ENCODE measurements around the gene TADA2A. TPM values are rescaled to one million over a fixed set of nuclear protein-coding genes. Genes with fewer than 3 reads are reported as not detected.

TADA2A gene
- total RNA-seq, 1 experiment from 2014 or later = 29.4 TPM

- CTCF ChIA-PET = interaction anchor here (1.0 to 1.1 kb wide), 2 partner anchors 69 to 115 kb away, joined by 6 read pairs; no protein-coding TSS in a partner anchor
- peaks cover 16% of the 10 kb centered on the region for H3K36me3 Mint-ChIP-seq (ENCODE audit: insufficient read depth, unreplicated experiment)
- H3K4me1 ChIP-seq = peaks cover 19% of the 10 kb centered on the region
- DNase-seq = peak in 1 of 2 experiments; percentile 63
- peak overlapping the region; percentile 84 for H3K27ac Mint-ChIP-seq (ENCODE audit: unreplicated experiment)
- H3K36me3 ChIP-seq (ENCODE audit: control insufficient read depth, insufficient read depth, low read length) = no peaks in the 10 kb centered on the region
- no peaks in the 10 kb centered on the region for H3K9me3 ChIP-seq
- intact Hi-C loops (cut with micrococcal nuclease; ENCODE audit: unreplicated experiment) = loop anchor here (2.0 to 5.0 kb wide), 3 partner anchors 37 to 131 kb away; partner anchors contain the start of genes ACACA and TADA2A
- H3K4me3 ChIP-seq (ENCODE audit: low read depth, low read length) = peak overlapping the region; percentile 63
- no peak for TF ChIP-seq CTCF (IDR thresholded peaks at IDR 0.05; ENCODE audit: insufficient read depth in 1 of 2, low read depth in 1 of 2, low read length in 1 of 2, severe bottlenecking in 1 of 2, unreplicated experiment in 1 of 2)
- BruUV-seq (replicated peaks) = no TSS peak
- POLR2A ChIA-PET = interaction anchor here (0.6 kb wide), 1 partner anchor 81 kb away, joined by 4 read pairs; the partner anchor contains the start of genes ACACA and TADA2A
- H3K27me3 Mint-ChIP-seq (ENCODE audit: insufficient read depth, unreplicated experiment) = no peaks in the 10 kb centered on the region
- peaks cover 42% of the 10 kb centered on the region for H3K4me1 Mint-ChIP-seq (ENCODE audit: low read depth, unreplicated experiment)
- no peaks in the 10 kb centered on the region for H3K9me3 Mint-ChIP-seq (ENCODE audit: unreplicated experiment)
- H3K4me3 Mint-ChIP-seq (ENCODE audit: unreplicated experiment) = peak overlapping the region; percentile 93
- no peaks in the 10 kb centered on the region for H3K27me3 ChIP-seq (replicated peaks; ENCODE audit: control insufficient read depth, insufficient read depth, low read length)
These were observed 81.4 kb downstream of the TADA2A start for GRCh38 chr17:37488009-37488604.

- TF ChIP-seq CTCF (IDR thresholded peaks at IDR 0.05; ENCODE audit: insufficient read depth in 1 of 2, low read depth in 1 of 2, low read length in 1 of 2, severe bottlenecking in 1 of 2, unreplicated experiment in 1 of 2) = no peak
- ChIA-PET CTCF (interaction anchor here (1.0 to 1.1 kb wide), 2 partner anchors 69 to 115 kb away, joined by 6 read pairs; no protein-coding TSS in a partner anchor), POLR2A (interaction anchor here (1.0 kb wide), 2 partner anchors 38 to 121 kb away, joined by 3 to 5 read pairs; partner anchors contain the start of gene SYNRG)
- Mint-ChIP-seq H3K4me3 (ENCODE audit: unreplicated experiment) (peak overlapping the region; percentile 93), H3K9me3 (ENCODE audit: unreplicated experiment) (no peaks in the 10 kb centered on the region), H3K36me3 (ENCODE audit: insufficient read depth, unreplicated experiment) (peaks cover 16% of the 10 kb centered on the region), H3K27ac (ENCODE audit: unreplicated experiment) (peak overlapping the region; percentile 84), H3K27me3 (ENCODE audit: insufficient read depth, unreplicated experiment) (no peaks in the 10 kb centered on the region), H3K4me1 (ENCODE audit: low read depth, unreplicated experiment) (peaks cover 36% of the 10 kb centered on the region)
- BruUV-seq (replicated peaks) = TSS peak; percentile 80
- intact Hi-C loops (cut with micrococcal nuclease; ENCODE audit: unreplicated experiment) = loop anchor here (1.0 to 5.0 kb wide), 4 partner anchors 12 to 131 kb away; partner anchors contain the start of genes ACACA and TADA2A
- Histone ChIP-seq H3K4me1 (peaks cover 14% of the 10 kb centered on the region), H3K9me3 (no peaks in the 10 kb centered on the region), H3K36me3 (ENCODE audit: control insufficient read depth, insufficient read depth, low read length) (no peaks in the 10 kb centered on the region), H3K4me3 (ENCODE audit: low read depth, low read length) (peak overlapping the region; percentile 63), H3K27me3 (replicated peaks; ENCODE audit: control insufficient read depth, insufficient read depth, low read length) (no peaks in the 10 kb centered on the region)
- DNase-seq = peak; percentile 83 to 88
These were observed 82.0 kb downstream of the TADA2A start for GRCh38 chr17:37488607-37489196.

DNA sequence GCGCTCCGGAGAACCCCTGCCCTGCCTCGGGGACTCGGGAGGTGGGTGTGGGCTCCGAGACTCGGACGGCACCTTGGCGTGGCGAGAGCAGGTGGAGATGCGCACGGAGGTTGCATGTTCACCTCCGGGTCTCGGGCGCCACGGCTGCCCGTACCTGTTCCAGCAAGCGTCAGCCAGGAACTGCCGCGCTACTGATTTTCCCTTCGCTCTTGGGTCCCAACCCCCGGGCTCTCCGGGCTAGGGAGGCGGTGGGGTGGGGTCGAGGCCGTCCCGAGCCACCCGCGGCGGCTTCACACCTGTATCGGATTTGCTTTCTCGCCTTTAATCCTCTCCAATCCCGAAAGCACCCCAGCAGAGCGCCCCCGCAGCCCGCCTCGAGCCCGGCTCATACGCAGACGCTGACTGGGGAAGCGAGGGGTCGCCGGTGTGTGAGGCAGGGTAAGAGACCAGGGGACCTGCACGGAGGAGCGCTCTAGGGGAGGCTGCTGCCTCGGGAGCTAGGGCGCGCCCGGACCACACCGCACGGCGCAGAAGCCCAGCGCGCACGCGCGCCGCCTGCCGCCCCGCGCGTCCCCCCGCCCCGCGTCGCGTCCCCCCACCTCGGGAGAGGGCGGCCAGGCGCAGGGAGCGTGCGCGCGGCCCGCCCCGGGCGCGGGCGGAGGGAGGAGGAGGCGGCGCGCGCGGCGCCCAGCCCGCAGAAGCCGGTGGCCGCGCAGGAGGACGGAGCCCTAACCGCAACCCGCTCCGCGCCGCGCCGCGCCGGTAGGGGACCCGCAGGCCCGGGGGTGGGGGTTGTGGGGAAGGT lies 82.7 kb downstream of the TADA2A start, which contains the start of gene DUSP14:
Gene DUSP14 (plus strand): TSS at position 695 of the 805 bp plus-strand sequence. CDS start 22,382 bp downstream, outside the sequence.
- H3K4me3 Mint-ChIP-seq (ENCODE audit: unreplicated experiment) = peak within 1 kb of the TSS; percentile 93
- DNase-seq = peak; percentile 90 to 94
- TF ChIP-seq CTCF (IDR thresholded peaks at IDR 0.05; ENCODE audit: insufficient read depth in 1 of 2, low read depth in 1 of 2, low read length in 1 of 2, severe bottlenecking in 1 of 2, unreplicated experiment in 1 of 2) = peak in 1 of 2 experiments; percentile 8
- ChIA-PET POLR2A (interaction anchor here (0.5 to 1.0 kb wide), 7 partner anchors 13 to 290 kb away, joined by 3 to 6 read pairs (median 3); partner anchors contain the start of genes ACACA, SYNRG and TADA2A), CTCF (interaction anchor here (1.1 kb wide), 1 partner anchor 70 kb away, joined by 6 read pairs; no protein-coding TSS in a partner anchor)
- intact Hi-C loops (cut with micrococcal nuclease; ENCODE audit: unreplicated experiment) = loop anchor here (1.0 to 5.0 kb wide), 4 partner anchors 13 to 132 kb away; partner anchors contain the start of genes ACACA and TADA2A
- H3K27me3 Mint-ChIP-seq (ENCODE audit: insufficient read depth, unreplicated experiment) = no peaks in the 10 kb centered on the region
- peaks cover 38% of the 10 kb centered on the region for H3K4me1 Mint-ChIP-seq (ENCODE audit: low read depth, unreplicated experiment)
- peak within 1 kb of the TSS; percentile 84 for H3K27ac Mint-ChIP-seq (ENCODE audit: unreplicated experiment)
- H3K9me3 Mint-ChIP-seq (ENCODE audit: unreplicated experiment) = no peaks in the 10 kb centered on the region
- Histone ChIP-seq H3K36me3 (ENCODE audit: control insufficient read depth, insufficient read depth, low read length) (no peaks in the 10 kb centered on the region), H3K4me1 (peaks cover 17% of the 10 kb centered on the region), H3K9me3 (no peaks in the 10 kb centered on the region), H3K4me3 (ENCODE audit: low read depth, low read length) (peak within 1 kb of the TSS; percentile 65), H3K27me3 (replicated peaks; ENCODE audit: control insufficient read depth, insufficient read depth, low read length) (no peaks in the 10 kb centered on the region)
- peaks cover 16% of the 10 kb centered on the region for H3K36me3 Mint-ChIP-seq (ENCODE audit: insufficient read depth, unreplicated experiment)
- no TSS peak for BruUV-seq (replicated peaks)
